ENCODE results near the gene THOC3.
"Not testable (repeated sequence)": the region's sequence is repeated elsewhere in the genome, so short reads cannot be mapped to it uniquely, and the experiment has no call there.

THOC3 gene

GRCh38 chr5:175967471-175968372, at the start of gene THOC3:
THOC3 (minus strand) TSS chr5:175968315; CDS start chr5:175968208, 107 bp downstream.
- DNase-seq: peak; percentile 64

- DNase-seq: not testable (repeated sequence)
Measured at GRCh38 chr5:176017324-176017723, 49.2 kb upstream of the THOC3 start.

GRCh38 chr5:176014360-176014759, 46.2 kb upstream of the THOC3 start:
- not testable (repeated sequence) for DNase-seq

- DNase-seq: not testable (repeated sequence)
Measured at GRCh38 chr5:176011088-176011487, 43.0 kb upstream of the THOC3 start.

GRCh38 chr5:176010202-176010601, 42.1 kb upstream of the THOC3 start:
- not testable (repeated sequence) for DNase-seq

- not testable (repeated sequence) for DNase-seq
Measured at GRCh38 chr5:176007220-176007619, 39.1 kb upstream of the THOC3 start.

GRCh38 chr5:176006819-176007218, 38.7 kb upstream of the THOC3 start:
- not testable (repeated sequence) for DNase-seq

- not testable (repeated sequence) for DNase-seq
Measured at GRCh38 chr5:175997979-175998378, 29.9 kb upstream of the THOC3 start.

GRCh38 chr5:175997495-175997894, 29.4 kb upstream of the THOC3 start:
- DNase-seq: not testable (repeated sequence)

GRCh38 chr5:175996791-175997190, 28.7 kb upstream of the THOC3 start:
- not testable (repeated sequence) for DNase-seq

GRCh38 chr5:175995506-175995905, 27.4 kb upstream of the THOC3 start:
- DNase-seq: not testable (repeated sequence)

- DNase-seq: not testable (repeated sequence)
Measured at GRCh38 chr5:175979371-175979995, 11.4 kb upstream of the THOC3 start.

- DNase-seq: not testable (repeated sequence)
Measured at GRCh38 chr5:175968381-175968780, 266 bp upstream of the THOC3 start.

- not testable (repeated sequence) for DNase-seq
Measured at GRCh38 chr5:175962329-175962728, 5.8 kb downstream of the THOC3 start.

- not testable (repeated sequence) for DNase-seq
Measured at GRCh38 chr5:175960228-175960627, 7.9 kb downstream of the THOC3 start.

- not testable (repeated sequence) for DNase-seq
Measured at GRCh38 chr5:175958515-175958914, 9.6 kb downstream of the THOC3 start.

- DNase-seq: not testable (repeated sequence)
Measured at GRCh38 chr5:175954107-175954506, 14.0 kb downstream of the THOC3 start.

- not testable (repeated sequence) for DNase-seq
Measured at GRCh38 chr5:175952810-175953209, 15.3 kb downstream of the THOC3 start.

- DNase-seq: not testable (repeated sequence)
Measured at GRCh38 chr5:175951339-175951969, 16.7 kb downstream of the THOC3 start.

GRCh38 chr5:175948329-175949108, 19.6 kb downstream of the THOC3 start:
- DNase-seq: not testable (repeated sequence)

GRCh38 chr5:175943253-175943652, 24.9 kb downstream of the THOC3 start:
- DNase-seq: not testable (repeated sequence)

GRCh38 chr5:175940632-175941031, 27.5 kb downstream of the THOC3 start:
- DNase-seq: not testable (repeated sequence)

All from activated gamma-delta T cell treated with Interleukin-2 at 50 U/mL for 16 hours (primary cell).